Measurements from ENCODE around the gene HOXA10.

HOXA10 gene

DNA sequence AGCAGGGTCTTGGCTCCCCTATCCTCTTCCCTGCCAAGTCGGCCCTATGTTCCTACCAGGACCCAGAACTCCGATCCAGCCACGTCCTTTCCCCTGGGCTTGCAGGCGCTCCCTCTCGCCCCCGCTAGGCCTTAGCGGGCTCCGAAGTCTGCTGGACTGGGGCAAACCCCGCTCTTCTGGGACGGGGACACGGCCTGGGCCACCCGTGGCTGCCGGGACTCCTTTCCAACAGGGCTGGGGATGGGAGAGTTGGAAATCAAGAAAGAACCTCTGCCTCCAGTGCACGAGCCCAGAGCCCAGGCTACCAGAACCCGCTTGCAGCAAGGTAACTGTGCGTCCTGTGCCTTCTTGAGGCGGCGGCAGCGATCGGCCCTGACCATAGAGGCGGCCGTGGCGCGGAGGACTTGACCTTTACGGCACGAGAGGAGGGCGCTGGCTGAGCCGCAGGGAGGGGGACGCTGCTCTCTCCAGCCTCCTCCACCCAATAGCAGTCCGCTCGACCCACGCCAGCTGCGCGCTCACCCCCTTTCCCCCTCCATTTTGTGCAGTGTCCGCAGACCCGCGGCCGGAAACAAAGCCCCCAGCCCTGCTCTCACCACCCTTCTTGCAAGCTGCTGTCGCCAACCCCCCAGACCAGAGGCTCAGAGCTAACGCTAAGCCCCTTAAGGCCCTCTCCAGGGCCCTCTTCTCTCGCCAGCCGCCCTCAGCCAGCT, 17.9 kb upstream of the HOXA10 start:
- no peak for DNase-seq (ENCODE audit: low read depth in 1 of 2, low spot score in 1 of 2)

DNA sequence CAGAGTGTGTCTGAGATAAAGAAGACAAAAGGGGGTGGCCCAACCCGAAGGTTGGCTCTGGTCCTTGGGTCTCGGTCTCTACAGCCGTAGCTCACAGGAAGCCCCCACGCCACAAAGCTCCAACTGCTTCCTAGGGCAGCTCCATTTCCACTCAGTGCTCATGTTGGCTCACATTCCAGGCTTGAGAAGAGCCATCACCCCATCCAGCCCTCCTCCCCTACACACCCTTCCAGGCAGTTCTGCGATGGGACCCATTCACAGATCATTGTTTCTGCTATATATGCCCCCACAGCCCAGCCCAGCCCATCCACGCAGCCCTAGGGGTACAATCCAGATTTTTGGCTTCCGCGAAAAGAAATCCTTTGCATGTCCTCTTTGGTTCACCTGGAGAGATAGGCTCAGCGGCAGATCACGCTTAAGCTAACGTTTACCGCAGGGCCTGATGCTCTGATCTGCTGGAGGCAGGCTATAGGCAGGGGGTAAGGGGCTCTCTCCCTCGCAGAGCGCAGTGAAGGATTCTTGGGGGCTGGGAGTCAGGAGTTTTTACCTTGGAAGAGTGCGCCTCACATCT, 17.1 kb upstream of the HOXA10 start:
- DNase-seq (ENCODE audit: low read depth in 1 of 2, low spot score in 1 of 2), result no peak

DNA sequence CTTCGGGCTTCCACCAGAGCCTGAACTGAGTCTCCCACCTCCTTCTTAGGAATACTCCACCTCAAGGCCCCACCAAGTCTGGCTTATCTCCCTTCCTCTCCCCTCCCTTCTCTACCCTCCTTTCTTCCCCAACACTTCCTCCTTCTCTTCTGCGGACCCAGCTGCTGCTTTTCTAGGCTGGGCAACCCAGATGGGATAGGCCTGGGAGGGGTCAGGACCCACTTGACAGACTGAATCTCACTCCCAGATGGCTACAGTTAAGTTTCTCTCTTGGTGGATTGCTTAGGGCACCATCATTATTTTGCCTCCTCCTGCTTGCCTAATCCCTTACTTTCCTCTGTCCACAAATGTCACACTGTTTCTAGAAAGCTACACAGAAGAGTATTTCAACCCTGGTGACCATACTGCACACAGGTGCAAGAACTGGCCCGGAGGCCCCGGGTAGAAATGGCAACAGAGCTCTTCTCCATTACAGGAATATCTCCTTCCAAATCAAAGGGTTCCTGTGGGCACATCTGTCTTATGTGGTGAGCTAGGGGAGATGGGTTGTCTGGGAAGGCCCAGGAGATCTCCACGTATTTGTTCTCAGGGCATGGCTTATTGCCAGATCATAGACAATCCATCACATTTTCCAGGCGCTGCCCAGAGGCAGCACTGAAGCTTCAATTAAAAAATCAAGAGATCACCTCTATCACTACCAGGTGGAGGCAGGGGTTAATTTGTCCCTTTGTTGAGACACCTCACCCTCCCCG, 16.1 kb upstream of the HOXA10 start:
- no peak for DNase-seq (ENCODE audit: low read depth in 1 of 2, low spot score in 1 of 2)

DNA sequence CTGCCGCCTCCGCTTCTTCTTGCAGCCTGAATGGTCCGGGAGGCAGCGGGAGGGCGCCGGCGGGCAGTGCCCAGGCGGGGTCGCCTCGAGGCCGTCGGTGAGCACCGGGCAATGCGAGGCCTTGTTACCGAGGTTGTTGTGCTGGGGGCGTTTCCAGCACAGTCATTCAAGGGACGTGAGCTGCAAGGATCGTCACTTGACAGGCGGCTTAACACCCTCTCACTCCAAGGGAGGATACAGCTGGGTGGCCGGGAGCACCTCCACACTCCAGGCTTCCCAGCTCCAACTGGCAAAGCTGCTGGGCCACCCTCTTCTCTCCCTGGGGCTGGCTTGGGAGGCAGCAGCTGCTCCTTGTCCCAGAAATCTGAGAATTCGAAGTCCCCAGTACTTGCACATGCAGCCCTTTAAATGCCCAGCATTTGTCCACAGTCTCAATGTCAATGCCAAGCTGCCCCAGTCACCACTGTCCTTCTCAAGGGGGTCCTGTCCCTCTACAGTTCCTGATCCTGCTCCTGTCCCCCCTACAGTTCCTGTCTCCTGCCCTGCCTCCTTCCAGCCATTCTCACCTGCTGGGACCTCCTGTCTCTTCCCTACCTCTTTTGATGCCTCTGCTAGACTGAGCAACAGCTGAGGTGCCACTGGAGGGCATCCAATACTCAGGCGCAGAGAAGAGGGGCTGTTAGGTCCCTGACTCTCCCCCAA, 15.3 kb upstream of the HOXA10 start:
- DNase-seq (ENCODE audit: low read depth in 1 of 2, low spot score in 1 of 2), result peak in 1 of 2 donors; percentile 0

DNA sequence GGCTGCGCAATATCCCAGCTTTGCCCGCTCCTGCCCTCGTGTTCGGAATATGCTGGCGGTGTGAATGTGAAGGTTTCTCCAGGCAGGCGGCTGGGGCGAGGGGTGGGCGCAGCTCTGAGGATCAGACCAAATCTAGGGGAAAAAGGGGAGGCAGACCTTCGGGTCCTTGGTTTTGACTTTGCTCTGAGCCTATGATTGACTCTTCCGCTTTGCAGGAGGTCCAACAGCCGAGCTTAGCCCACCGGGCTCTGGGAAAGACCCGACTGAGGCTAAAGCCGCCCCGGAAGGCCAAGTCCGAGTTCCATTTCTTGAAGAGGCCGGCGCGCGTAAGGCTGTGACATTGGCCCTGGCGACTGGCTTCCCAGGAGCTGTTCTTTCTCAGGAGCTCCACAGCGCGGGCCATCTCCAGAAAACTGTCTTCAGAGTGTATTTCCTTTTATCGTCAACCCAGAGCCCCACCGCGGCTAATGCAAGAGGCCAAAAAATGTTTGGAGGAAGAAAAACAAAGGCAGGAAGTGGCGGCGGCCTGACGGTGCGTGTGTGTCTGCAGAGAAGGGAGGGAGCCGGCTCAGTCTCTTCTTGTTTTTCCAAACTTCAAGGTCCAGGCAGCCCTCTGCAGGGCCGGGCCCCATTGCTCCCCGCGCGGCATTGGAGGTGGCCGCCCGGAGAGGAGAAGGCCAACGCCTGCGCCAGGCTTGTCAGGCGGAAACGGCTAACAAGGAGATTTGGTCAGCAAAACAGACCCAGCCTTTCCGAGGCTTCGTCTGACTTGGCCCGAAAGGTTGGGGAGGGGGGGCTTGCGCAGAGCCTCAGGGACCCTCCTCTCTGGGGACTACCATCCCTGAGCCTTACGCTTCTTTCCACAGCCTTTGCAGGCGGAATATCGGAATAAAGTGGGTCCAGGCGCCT, 14.5 kb upstream of the HOXA10 start:
- peak in 1 of 2 donors; percentile 4 for DNase-seq (ENCODE audit: low read depth in 1 of 2, low spot score in 1 of 2)

DNA sequence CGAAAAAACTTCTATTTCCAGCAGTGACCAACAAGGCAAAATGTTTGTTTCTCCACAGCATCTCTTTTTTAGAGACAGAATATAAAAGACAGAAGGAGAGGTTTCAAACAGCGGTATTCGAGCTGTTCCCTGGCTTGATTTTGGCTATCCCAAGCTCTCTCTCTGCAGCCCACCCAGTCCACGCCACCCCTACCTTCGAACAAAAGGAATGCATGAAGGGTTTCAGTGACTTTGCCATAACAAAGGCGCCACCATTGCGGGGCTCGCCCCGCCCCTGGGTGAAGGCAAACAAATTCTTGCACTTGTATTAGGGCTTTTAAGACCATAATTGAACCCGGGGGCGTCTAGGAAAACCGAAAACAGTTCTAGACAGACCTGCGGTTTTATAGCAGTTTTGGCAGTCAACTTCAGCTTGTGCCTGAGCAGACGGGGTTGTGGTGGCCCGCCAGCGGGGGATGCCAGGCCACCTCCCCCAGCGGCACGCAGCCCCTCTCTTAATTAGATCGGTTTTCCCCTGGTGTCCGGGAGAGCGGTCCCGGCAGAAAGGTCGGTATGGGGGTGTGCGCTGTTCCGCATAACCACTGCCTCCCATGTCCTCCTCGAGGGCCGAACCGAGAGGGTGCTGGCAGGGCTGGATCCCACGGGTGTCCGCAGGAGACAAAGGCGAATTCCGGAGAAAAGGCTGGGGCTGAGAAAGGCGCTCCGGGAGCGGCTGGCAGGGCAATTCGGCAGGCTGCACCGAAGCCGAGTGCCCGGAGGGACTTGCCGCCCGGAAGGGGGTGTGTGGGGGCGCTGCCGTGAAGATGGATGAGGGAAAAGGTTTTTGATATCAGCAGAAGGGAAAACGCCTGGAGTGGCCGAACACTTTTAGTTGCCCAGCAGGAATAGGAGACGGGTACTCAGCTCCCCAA, 13.6 kb upstream of the HOXA10 start:
- no peak for DNase-seq (ENCODE audit: low read depth in 1 of 2, low spot score in 1 of 2)

DNA sequence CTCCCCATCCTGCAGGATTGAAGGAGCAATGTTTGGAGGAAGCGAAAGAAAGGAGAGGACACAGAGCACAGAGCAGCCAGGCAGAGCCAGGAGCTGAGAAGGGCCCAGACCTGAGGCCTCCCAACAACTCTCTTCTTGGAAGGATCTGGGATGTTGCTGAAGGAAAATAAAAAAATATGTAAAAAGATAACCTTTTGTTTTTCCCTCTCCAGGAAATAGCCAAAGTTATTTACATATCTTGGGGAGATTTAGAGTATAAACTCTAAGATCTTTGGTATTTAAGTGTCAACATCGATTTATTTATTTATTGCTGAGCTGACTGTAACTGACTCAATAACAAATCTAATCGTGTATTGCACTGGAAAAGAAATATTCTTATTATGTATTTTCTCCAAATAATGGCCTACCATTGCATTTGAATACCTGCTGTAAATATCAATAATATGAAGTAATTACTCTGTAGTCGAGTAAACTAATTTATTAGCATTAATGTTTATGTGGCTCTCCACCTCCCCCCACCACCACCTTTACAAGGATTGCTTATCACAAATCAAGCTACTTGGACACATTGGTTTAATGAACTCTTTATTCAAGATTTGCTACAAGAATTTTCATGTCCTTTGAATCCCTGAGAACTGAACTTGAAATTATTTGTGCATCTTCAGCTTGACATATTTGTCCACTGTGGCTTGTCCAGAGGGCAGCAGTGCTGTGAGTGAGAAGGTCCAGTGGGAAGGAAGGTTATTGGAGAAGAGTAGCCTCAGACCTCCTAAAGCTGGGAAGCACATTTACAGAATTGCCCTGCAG, 12.8 kb upstream of the HOXA10 start:
- no peak for DNase-seq (ENCODE audit: low read depth in 1 of 2, low spot score in 1 of 2)

DNA sequence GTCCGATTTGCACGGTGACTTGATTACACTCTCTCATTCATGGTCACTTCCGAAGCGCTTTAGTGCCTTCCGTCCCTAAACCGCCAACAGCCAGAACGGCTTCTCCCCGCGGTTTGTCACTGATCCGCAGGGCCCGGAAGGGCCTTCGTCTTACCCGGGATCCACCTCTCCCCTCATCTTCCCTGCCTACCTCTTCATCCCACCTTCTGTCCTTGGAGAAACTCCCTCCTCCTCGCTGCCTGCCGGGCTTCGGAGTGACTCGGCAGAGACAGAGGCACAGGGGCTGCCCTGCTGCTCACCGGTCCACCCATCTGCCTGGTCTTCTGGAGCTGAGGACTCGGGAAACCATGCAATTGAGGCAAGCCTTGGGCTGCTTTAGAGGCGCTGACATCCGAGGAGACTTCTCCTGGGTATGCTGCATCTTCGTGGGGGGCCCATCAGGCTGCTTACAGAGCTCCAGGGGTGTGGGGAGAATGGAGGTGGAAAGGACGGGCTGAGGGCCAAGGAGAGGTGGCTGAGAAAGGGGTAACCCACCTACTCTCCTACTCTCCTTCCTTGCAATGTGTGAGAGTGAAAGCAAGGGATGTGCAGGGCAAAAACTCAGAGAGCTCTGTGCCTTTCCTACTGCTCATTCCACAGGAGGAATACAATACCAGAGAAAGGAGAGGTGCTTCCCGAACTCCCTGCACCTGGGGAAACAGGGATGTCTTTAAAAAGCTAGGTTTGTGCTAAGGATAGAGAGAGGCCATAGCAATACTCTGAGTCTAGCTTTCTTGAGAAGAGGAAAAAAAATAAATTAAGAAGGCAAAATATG, 11.9 kb upstream of the HOXA10 start:
- DNase-seq (ENCODE audit: low read depth in 1 of 2, low spot score in 1 of 2), result no peak

DNA sequence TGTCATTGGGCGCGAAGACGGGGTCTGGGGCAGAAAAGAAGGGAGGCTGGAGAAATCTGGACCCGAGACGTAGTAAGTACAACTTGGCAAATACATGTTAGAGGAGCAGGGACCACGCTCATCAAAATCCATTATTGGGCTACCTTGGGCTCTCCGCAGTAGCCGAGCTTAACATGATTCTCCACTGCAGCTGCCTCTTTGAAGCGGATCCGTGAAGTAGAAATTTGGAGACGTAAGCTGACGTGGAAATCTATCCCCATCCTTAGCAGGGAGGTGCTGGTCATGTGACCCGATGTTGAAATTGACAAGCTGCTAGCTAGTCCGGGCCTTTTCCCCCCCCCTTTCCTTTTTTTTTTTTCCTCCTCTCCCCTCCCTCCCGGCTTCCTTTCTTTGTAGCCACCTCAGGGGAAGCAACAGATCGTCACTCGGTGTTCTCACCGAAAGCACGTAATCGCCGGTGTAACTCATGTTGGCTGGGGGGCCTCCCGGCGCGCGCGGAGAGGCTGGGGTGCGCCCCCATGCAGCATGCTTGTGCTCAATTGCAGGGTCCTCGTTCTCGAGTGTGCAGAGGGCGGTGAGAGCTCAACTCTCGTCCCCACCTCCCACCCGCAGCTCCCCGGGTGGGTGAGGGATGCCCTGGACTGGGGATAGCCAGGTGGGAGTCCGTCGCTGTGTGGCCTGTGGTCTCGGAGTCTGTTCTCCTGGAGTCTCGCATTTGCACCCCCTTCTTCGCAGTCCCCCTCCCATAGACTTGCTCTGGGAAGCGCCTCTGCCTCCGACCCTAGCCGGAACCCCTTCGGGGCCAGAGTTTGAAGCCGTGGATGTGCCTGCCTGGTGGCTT, 11.1 kb upstream of the HOXA10 start, which contains the start of gene HOXA11:
HOXA11 (minus strand) TSS at position 220 of the 841 bp plus-strand sequence; CDS start at position 132, 88 bp downstream.
- no peak for DNase-seq (ENCODE audit: low read depth in 1 of 2, low spot score in 1 of 2)

DNA sequence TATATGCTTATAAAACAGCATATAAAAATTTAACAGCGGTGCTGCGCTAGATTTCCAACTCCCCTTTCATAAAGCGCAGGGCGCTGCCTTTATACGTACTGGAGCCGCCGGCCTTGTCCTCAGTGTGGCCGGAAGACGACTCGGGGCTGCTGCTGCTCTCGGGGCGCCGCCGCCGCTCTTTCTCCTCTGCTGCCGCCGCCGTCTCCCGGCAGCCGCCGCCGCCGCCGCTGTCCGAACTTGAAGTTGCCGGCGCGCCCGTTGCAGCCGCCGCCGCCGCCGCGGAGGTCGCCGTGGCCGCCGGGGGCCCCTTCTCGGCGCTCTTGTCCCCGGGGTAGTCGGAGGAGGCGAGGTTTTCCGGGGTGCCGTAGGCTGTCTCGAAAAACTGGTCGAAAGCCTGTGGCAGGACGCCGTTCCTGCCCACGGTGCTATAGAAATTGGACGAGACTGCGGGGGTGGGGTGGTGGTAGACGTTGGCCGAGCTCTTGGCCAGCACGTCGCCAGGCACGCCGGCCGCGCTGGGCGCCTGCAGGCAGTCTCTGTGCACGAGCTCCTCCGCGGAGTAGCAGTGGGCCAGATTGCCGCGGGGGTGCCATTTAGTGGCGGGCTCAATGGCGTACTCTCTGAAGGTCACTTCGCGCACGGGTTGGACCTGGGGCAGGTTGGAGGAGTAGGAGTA, 10.4 kb upstream of the HOXA10 start:
- no peak for DNase-seq (ENCODE audit: low read depth in 1 of 2, low spot score in 1 of 2)

DNA sequence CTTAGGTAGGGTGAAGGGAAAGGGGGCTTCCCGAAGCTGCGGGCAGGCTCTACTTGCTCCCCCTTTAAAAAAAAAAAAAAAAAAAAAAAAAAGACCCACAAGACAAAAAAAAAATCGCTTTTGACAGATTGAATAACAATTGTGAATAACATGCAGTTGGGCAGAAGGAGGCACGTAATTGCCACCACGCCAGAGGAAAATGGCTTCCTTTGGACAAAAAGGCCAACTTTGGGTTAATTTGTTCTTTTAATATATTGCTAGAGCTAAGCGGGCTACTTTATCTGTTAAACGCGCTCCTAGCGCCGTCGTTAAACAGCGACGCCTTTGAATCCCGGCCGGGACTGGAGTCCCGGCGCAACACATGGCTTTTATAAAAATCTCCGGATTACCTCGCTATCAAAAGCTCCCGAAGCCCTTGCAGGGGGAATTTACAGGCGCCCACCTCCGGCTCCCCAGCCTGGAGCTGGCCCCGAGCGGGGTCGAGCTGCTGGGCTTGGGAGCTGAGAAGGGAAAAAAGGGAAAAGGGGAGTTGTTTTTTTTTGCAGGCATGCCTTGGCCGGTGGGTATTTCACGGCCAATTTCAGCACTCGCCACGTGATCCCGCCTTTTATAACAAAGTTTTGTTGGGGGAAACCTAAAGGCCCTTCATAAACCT, 9.7 kb upstream of the HOXA10 start:
- peak in 1 of 2 donors; percentile 1 for DNase-seq (ENCODE audit: low read depth in 1 of 2, low spot score in 1 of 2)

DNA sequence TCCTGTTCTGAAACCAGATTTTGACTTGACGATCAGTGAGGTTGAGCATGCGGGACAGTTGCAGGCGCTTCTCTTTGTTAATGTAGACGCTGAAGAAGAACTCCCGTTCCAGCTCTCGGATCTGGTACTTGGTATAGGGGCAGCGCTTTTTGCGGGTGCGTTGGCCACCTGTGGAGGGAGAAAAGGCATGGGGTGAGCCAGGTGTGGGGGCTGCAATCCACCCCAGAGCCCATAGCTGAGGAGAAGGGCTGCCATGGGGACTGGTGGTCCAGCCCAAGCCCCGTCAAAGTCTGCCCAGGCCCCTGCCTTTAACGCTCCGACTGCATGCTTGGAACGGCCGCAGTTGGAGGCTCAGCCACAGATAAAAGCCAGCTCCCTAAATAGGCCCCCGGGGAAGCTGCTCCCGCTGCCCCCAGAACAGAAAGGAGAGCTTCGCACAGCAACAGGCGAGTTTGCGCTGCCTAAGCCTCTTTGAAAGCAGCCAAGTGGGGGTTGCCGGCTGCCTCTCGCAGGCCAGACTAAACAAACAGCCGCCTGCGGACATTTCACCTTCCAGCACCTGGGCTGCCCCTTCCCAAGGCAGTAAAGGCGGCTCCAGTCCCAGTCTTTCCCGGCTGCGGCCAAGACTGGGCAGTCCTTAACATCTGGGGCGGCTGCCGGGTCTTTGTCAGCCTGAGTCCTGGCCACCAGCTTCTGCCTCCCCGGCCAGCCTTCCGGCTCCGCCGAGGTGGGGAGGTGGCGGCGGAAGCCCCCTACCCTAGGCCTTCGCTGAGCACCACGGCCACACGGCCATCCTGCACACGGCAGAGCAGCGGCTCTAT, 9.0 kb upstream of the HOXA10 start:
- peak in 1 of 2 donors; percentile 0 for DNase-seq (ENCODE audit: low read depth in 1 of 2, low spot score in 1 of 2)

DNA sequence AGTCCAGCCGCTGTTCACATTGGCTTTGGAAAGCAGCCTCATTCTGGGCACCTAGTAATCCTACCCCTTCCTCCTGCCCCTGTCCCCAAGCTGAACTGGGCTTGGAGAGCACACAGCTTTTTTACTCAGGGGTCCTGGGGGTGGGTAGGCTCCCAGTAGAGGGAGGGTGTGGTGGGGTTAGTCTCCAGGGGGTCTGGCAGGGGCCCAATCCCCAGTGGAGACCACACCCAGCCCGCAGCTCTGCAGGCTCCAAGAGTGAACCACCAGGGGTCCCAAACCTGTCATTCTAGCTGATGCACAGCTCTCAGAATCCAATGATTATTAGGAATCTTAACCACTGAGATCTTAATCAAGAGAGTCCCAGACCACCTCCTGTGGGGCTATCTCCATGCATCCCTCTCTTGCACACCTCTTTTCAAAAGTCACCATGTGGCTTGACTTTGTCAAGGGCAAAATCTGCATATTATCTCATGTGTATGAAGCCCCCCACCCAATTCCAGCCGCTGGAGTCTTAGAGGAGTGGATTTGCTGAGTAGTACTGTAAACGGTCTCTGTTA, 8.2 kb upstream of the HOXA10 start:
- no peak for DNase-seq (ENCODE audit: low read depth in 1 of 2, low spot score in 1 of 2)

DNA sequence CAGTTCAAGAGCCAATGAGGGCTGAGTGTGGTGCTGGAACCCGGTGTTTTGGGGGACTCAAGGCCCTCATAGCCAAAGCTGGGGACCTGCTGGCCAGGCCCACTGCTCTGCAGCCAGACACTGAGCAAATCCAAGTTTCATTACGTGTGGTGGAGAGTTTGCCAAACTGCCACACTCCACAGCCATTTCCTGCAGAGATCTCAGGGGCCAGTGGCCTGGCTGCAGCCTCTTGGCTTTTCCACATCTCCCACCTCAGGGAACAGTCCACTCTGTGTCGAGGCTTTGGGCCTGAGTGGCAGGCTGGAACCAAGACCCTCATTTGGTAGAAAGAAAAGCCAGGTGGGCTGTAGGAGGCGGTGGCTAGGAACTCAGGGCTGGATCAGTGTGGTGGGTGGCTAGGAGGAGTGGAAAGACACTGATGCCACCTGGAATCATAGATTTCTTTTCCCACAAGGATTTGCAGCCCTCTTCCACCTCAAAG, 7.7 kb upstream of the HOXA10 start:
- DNase-seq (ENCODE audit: low read depth in 1 of 2, low spot score in 1 of 2), result peak in 1 of 2 donors; percentile 0
